Measurements from ENCODE around the gene LRP2. TPM values are rescaled to one million over a fixed set of nuclear protein-coding genes. Genes with fewer than 3 reads are reported as not detected.

LRP2 gene
- total RNA-seq, 1 donor, result under 0.01 TPM

- TF ChIP-seq CTCF (IDR thresholded peaks at IDR 0.05; ENCODE audit: insufficient read depth, low read depth, low read length), result no peak
- H3K4me3 ChIP-seq (ENCODE audit: low read depth, low read length), result no peak overlapping the region
These were observed 61.5 kb downstream of the LRP2 start for GRCh38 chr2:169300636-169301530.

GRCh38 chr2:169298007-169298406 is 64.3 kb downstream of the LRP2 start:
- no peak for DNase-seq (ENCODE audit: low read depth)
- no peak overlapping the region for H3K4me3 ChIP-seq (ENCODE audit: low read depth, low read length)
- no peak for TF ChIP-seq CTCF (IDR thresholded peaks at IDR 0.05; ENCODE audit: insufficient read depth, low read depth, low read length)

More at GRCh38 chr2:169300636-169301530, 61.5 kb downstream of the LRP2 start:
- no peak for DNase-seq (ENCODE audit: low read depth)

DNA sequence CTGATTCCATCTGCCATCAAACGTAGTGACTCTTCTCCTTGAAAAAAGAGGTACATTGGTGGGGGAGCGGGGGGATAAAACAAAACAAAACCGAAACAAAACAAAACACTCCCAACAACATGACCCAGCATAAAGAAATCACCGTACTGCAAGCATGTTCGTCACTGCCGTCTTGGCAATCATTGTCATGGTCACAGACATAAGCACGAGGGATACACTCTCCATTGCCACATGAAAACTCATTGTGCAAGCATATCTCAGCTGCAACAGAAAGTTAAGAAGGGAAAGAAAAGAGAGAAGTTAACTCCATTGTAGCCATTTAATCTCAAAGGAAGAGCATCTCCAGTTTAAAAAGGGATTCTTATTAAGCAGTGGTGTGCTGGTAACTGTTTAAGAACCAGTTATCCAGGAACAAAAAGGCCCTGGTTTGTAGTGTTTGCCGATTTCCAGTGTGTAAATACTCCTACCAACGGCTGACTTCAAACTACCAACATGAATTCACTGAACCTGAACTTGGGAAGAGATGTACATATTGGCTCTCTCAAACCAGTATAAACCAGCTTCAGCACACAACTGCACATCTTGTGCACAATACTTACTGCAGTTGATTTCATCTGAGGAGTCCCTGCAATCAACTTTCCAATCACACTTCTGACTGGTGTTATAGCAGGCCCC is 68.2 kb downstream of the LRP2 start:
- TF ChIP-seq CTCF (IDR thresholded peaks at IDR 0.05; ENCODE audit: insufficient read depth, low read depth, low read length), result no peak
- DNase-seq (ENCODE audit: low read depth), result no peak
- no peak overlapping the region for H3K4me3 ChIP-seq (ENCODE audit: low read depth, low read length)

DNA sequence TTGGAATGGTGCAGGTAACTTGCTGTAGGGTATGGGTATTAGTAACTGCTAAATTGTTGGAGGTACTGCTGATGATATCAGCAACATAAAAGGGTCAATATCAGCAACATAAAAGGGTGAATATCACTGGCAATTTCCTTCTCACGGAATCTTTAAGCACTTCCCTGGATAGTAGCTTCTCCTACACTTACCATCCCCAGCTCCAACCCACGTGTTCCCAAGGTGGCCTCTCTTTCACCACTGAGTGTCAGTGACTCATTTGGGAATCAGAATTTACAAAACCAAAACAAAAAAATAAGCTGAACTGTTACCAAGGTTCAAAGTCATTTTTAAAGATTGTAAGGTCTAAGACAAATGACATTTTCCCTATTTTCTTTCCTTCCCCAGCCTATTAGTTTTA is 70.8 kb downstream of the LRP2 start:
- H3K4me3 ChIP-seq (ENCODE audit: low read depth, low read length), result no peak overlapping the region
- TF ChIP-seq CTCF (IDR thresholded peaks at IDR 0.05; ENCODE audit: insufficient read depth, low read depth, low read length), result no peak
- DNase-seq (ENCODE audit: low read depth), result no peak

DNA sequence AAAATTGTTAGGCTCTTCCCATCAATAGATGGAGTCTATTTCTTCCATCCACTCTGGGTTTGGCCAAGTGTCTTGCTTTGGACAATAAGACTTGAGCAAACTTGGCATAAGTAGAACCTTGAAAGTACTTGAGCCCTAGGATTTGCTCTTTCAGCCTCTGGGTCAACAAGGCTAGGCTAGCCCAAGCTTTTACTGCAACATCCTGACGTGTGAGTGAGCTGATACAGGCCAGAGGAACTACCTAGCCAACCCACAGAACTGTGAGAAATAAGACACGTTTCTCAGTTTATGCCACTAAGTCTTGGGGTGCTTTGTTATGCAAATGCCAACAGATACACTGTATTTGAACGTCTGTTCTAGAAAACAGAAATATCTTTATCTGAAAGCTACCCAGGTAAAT is 71.9 kb downstream of the LRP2 start:
- H3K4me3 ChIP-seq (ENCODE audit: low read depth, low read length), result no peak overlapping the region
- no peak for TF ChIP-seq CTCF (IDR thresholded peaks at IDR 0.05; ENCODE audit: insufficient read depth, low read depth, low read length)
- DNase-seq (ENCODE audit: low read depth), result no peak

GRCh38 chr2:169287666-169288065 is 74.7 kb downstream of the LRP2 start:
- DNase-seq (ENCODE audit: low read depth), result no peak
- TF ChIP-seq CTCF (IDR thresholded peaks at IDR 0.05; ENCODE audit: insufficient read depth, low read depth, low read length), result no peak
- H3K4me3 ChIP-seq (ENCODE audit: low read depth, low read length), result no peak overlapping the region
